Esophagus muscularis mucosa (tissue), 4 donors: ENCODE results near the gene EPGN.

ENCODE experiments used
- CTCF ChIP-seq, 3 experiments: fragments of 200-600 bp in 2 of 3; fragments of 450-650 bp in 1 of 3; sonication (generic) in 2 of 3; IDR thresholded peaks; one replicate each; pipeline ENCODE4 v1.5.1; 2017 to 2019; ENCODE audit warnings: antibody characterized with exemption in 3 of 3, mild to moderate bottlenecking in 2 of 3, moderate library complexity in 1 of 3
- EP300 ChIP-seq: sonication (generic); formaldehyde crosslinking; IDR thresholded peaks from one replicate; pipeline ENCODE4 v1.6.1; 2017; ENCODE audit warnings: antibody characterized with exemption
- POLR2A ChIP-seq: fragments of 450-650 bp; IDR thresholded peaks from one replicate; pipeline ENCODE4 v1.6.1; 2017; ENCODE audit warnings: antibody characterized with exemption, moderate library complexity, mild to moderate bottlenecking, low read depth
- POLR2AphosphoS5 ChIP-seq, 2 donors: sonication (generic); formaldehyde crosslinking; IDR thresholded peaks; one replicate each; pipeline ENCODE4 v1.6.1; 2017; ENCODE audit warnings: antibody characterized with exemption in 2 of 2

GRCh38 chr4:74364652-74365491 is 56.6 kb downstream of the EPGN start, which contains the start of gene EREG:
- TF ChIP-seq CTCF (IDR thresholded peaks at IDR 0.05) (no peak), POLR2A (no peak), EP300 (no peak), POLR2AphosphoS5 (IDR thresholded peaks at IDR 0.05) (peak; percentile 6 to 52)
